PC-3 (cell line): ENCODE results near the gene CYP1A1.

Experiments
- CTCF ChIP-seq: fragments of 300-600 bp; sonication (generic); conservative IDR thresholded peaks from 2 replicates; pipeline ENCODE4 v1.5.1; 2017; ENCODE audit warnings: antibody characterized with exemption, low read depth, mild to moderate bottlenecking, low read length
- EZH2phosphoT487 ChIP-seq: fragments of 300-600 bp; sonication (generic); IDR thresholded peaks from 2 replicates; pipeline ENCODE4 v1.6.1; 2018; ENCODE audit warnings: mild to moderate bottlenecking, antibody characterized with exemption, low read length, borderline replicate concordance

GRCh38 chr15:74733269-74733668 lies 7.9 kb upstream of the CYP1A1 start:
- TF ChIP-seq CTCF (no peak), EZH2phosphoT487 (no peak)
